GM20000 (cell line): ENCODE results near the gene MIGA1.
"Not testable (repeated sequence)": the region's sequence is repeated elsewhere in the genome, so short reads cannot be mapped to it uniquely, and the experiment has no call there.

Experiments
- DNase-seq: peaks from one replicate; pipeline ENCODE4 v3.0.0; 2012; ENCODE audit warnings: low spot score
- TF ChIP-seq, protein P1 (sequence below): IDR thresholded peaks from 2 replicates; pipeline ENCODE4 v1.5.1; 2012; ENCODE audit warnings: mild to moderate bottlenecking, control low read depth; ENCODE audit errors: extremely low read depth, missing control alignments

Gene MIGA1

DNA sequence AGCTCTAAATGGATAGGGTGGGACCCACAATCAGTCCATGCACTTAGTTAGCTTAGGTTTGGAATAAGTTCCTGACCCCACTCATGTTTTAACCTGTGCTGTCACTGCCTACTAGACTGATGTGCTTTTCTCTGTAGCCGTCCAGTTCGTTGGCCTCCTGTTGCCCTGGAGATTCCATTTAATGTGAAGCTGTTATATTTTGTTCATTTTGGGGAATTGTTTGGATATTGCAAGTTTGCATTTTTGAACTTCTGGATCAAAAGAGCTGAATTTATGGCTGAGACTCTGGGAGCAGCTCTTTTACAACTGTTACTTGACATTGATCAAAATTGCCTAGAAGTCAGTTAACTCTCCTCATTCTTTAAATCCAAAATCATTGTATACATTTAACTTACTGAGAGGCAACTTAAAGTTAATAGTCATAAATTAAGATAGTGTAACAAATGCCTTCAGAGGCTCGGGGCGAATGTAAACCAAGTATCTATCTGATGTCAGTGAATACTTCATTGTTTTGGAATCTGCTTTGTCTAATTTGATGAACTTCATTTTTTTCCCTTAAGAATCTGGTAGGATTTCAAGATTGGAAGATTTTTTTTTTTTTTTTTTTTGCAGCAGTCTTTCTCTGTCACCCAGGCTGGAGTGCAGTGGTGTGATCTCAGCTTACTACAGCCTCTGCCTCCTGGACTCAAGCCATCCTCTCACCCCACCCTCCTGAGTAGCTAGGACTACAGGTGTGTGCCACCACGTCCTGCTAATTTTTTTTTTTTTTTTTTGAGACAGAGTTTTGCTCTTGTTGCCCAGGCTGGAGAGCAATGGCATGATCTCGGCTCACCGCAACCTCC is 38.1 kb downstream of the MIGA1 start:
- DNase-seq: no peak
- TF ChIP-seq, protein P1, sequence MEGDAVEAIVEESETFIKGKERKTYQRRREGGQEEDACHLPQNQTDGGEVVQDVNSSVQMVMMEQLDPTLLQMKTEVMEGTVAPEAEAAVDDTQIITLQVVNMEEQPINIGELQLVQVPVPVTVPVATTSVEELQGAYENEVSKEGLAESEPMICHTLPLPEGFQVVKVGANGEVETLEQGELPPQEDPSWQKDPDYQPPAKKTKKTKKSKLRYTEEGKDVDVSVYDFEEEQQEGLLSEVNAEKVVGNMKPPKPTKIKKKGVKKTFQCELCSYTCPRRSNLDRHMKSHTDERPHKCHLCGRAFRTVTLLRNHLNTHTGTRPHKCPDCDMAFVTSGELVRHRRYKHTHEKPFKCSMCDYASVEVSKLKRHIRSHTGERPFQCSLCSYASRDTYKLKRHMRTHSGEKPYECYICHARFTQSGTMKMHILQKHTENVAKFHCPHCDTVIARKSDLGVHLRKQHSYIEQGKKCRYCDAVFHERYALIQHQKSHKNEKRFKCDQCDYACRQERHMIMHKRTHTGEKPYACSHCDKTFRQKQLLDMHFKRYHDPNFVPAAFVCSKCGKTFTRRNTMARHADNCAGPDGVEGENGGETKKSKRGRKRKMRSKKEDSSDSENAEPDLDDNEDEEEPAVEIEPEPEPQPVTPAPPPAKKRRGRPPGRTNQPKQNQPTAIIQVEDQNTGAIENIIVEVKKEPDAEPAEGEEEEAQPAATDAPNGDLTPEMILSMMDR: no peak

- TF ChIP-seq, protein P1: no peak
- no peak for DNase-seq
Measured at GRCh38 chr1:77820121-77820520, 40.7 kb downstream of the MIGA1 start.

GRCh38 chr1:77824079-77824478 is 44.6 kb downstream of the MIGA1 start:
- TF ChIP-seq, protein P1: no peak
- DNase-seq: no peak

- no peak for DNase-seq
- TF ChIP-seq, protein P1: no peak
Measured at GRCh38 chr1:77824694-77825093, 45.2 kb downstream of the MIGA1 start.

GRCh38 chr1:77825131-77825709 is 45.8 kb downstream of the MIGA1 start:
- peak; percentile 16 for DNase-seq

DNA sequence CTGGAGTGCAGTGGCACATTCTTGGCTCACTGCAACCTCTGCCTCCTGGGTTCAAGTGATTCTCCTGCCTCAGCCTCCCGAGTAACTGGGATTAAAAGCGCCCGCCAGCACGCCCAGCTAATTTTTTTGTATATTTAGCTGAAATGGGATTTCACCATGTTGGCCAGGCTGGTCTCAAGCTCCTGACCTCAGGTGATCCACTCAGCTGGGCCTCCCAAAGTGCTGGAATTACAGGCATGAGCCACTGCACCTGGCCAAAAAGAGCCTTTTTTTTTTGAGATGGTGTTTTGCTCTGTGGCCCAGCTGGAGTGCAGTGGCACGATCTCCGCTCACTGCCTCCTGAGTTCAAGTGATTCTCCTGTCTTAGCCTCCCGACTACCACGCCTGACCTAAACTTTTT is 47.4 kb downstream of the MIGA1 start:
- not testable (repeated sequence) for DNase-seq

More at GRCh38 chr1:77825131-77825709, 45.8 kb downstream of the MIGA1 start:
- TF ChIP-seq, protein P1: no peak

DNA sequence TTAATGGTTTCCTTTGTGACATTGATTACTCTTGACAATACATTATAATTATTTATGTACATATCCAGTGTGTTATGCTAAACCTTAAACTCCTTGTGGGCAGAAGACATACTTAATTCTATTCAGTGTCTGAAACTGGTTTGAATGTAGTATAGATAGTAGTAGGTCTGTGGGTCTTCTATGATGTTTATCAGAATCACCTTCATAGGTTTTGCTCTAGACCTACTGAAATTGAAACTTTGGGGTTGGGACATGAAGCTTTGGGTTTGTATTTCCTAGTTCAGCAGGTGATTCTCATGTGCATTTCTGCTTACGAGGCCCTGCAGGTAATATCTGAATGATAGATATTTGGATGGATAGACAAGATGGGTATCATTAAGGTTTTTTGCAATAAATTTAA is 48.6 kb downstream of the MIGA1 start:
- DNase-seq: no peak
- TF ChIP-seq, protein P1: no peak
